ENCODE measurements around the gene WNK2.

The WNK2 gene

GRCh38 chr9:93187047-93187446, 3.1 kb downstream of the WNK2 start:
- no peak for TF ChIP-seq CTCF (conservative IDR thresholded peaks at IDR 0.05; ENCODE audit: low read depth)
- ChIA-PET POLR2A (ENCODE audit: low non-redundant PET) (interaction anchor here (0.6 kb wide), 1 partner anchor 47 kb away, joined by 3 read pairs; no protein-coding TSS in a partner anchor), CTCF (interaction anchor here (0.7 to 1.7 kb wide), 4 partner anchors 44 to 380 kb away, joined by 3 to 5 read pairs (median 3); no protein-coding TSS in a partner anchor)
- H3K27ac ChIP-seq, result no peak overlapping the region
- no peak for DNase-seq (ENCODE audit: low spot score)

DNA sequence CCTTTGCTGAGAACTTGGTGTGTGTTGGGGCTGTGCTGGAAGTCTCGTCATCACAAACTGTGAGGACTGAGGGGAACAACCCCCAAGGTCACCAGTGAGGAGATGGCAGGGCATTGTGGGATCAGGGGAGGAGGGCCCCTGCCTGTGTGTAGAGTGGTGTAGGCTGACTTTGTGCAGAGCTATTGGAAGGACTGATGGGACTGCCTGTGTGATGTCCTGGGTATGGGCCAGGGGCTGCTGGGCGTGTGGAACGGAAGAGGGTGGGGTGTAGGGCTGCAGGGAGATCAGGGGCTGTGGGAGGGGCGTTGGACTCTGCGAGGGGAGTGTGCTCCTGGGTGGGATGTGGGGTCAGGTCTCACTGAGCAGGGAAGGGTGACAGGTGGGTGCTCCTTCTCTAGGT, 3.6 kb downstream of the WNK2 start:
- no peak overlapping the region for H3K27ac ChIP-seq
- no peak for TF ChIP-seq CTCF (conservative IDR thresholded peaks at IDR 0.05; ENCODE audit: low read depth)
- DNase-seq (ENCODE audit: low spot score), result no peak
- CTCF ChIA-PET, result interaction anchor here (0.7 to 1.7 kb wide), 3 partner anchors 79 to 380 kb away, joined by 3 to 5 read pairs (median 3); no protein-coding TSS in a partner anchor
- POLR2A ChIA-PET (ENCODE audit: low non-redundant PET), result interaction anchor here (0.6 kb wide), 1 partner anchor 48 kb away, joined by 3 read pairs; no protein-coding TSS in a partner anchor

- ChIA-PET CTCF (interaction anchor here (0.5 to 1.2 kb wide), 3 partner anchors 15 to 116 kb away, joined by 3 to 4 read pairs (median 3); no protein-coding TSS in a partner anchor), POLR2A (ENCODE audit: low non-redundant PET) (no interaction called here)
- H3K27ac ChIP-seq, result no peak overlapping the region
- TF ChIP-seq CTCF (conservative IDR thresholded peaks at IDR 0.05; ENCODE audit: low read depth), result no peak
- no peak for DNase-seq (ENCODE audit: low spot score)
These were observed 4.8 kb downstream of the WNK2 start for GRCh38 chr9:93188426-93189368.

DNA sequence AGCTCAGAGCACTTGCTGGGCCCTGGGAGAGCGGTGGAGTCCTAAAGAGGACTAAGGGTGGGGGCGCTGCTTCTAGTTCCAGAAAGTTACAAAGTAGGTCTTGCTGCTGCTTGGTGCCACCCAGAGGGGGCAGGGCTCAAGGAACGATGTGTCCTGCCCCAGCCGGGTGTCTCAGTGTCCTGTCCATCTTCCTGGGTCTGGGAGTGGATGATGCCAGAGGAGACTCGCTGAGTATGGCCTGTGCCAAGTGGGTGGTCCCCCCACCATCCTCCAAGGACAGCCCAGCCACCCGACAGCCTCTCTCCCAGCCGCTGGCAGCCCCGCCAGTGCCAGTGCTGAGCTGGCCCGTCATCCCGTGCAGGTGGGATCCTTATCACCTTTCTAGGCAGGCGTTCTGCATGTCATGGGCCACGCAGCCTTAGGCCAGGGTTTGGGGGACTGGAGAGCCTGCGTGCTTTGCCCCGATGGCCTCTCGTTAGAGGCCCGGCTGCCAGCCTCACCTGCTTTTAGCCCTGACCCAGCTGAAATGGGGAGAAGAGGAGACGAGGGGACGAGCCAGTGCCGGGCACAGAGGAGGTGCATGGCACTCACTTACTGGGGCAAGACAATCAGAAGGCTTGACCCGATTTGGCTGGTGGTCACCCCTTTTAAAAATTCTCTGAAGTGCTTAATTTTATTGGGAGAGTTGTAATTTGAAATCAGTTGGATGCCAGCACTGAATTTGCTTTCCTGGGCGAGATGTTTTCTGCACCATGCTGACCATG, 5.6 kb downstream of the WNK2 start:
- ChIA-PET POLR2A (ENCODE audit: low non-redundant PET) (interaction anchor here (0.5 kb wide), 1 partner anchor 91 kb away, joined by 3 read pairs; no protein-coding TSS in a partner anchor), CTCF (interaction anchor here (0.5 to 1.2 kb wide), 4 partner anchors 13 to 115 kb away, joined by 3 to 7 read pairs (median 4); no protein-coding TSS in a partner anchor)
- no peak for DNase-seq (ENCODE audit: low spot score)
- no peak for TF ChIP-seq CTCF (conservative IDR thresholded peaks at IDR 0.05; ENCODE audit: low read depth)
- no peak overlapping the region for H3K27ac ChIP-seq

- no peak for DNase-seq (ENCODE audit: low spot score)
- POLR2A ChIA-PET (ENCODE audit: low non-redundant PET), result interaction anchor here (0.5 kb wide), 1 partner anchor 90 kb away, joined by 3 read pairs; no protein-coding TSS in a partner anchor
- CTCF ChIA-PET, result interaction anchor here (0.8 kb wide), 1 partner anchor 14 kb away, joined by 7 read pairs; no protein-coding TSS in a partner anchor
- no peak overlapping the region for H3K27ac ChIP-seq
- no peak for TF ChIP-seq CTCF (conservative IDR thresholded peaks at IDR 0.05; ENCODE audit: low read depth)
These were observed 6.2 kb downstream of the WNK2 start for GRCh38 chr9:93190133-93190525.

All from RWPE1 (cell line).